Epithelial cell of esophagus (primary cell): ENCODE data around the gene RFX2.
A peak's percentile ranks its signal among the peaks of the same experiment; 100 is the strongest.

Experiments used
- DNase-seq: peaks from one replicate; pipeline ENCODE4 v3.0.0; 2010; ENCODE audit warnings: low read depth
- H3K4me3 ChIP-seq: 2 replicates; pipeline ENCODE4 v1.5.1; 2011; ENCODE audit warnings: mild to moderate bottlenecking, low read length, control low read depth
- CTCF ChIP-seq: IDR thresholded peaks from 2 replicates; pipeline ENCODE4 v1.5.1; 2011; ENCODE audit warnings: low read depth, mild to moderate bottlenecking, low read length, control low read depth, inconsistent platforms; ENCODE audit not compliant: insufficient read depth; ENCODE audit errors: missing control alignments

Gene RFX2

GRCh38 chr19:6070720-6071485 lies 39.4 kb downstream of the RFX2 start:
- H3K4me3 ChIP-seq: no peak overlapping the region
- TF ChIP-seq CTCF: no peak
- peak; percentile 47 for DNase-seq

- DNase-seq: no peak
- H3K4me3 ChIP-seq: no peak overlapping the region
- no peak for TF ChIP-seq CTCF
Measured at GRCh38 chr19:6070207-6070681, 40.1 kb downstream of the RFX2 start.

GRCh38 chr19:6069268-6069791 lies 41.0 kb downstream of the RFX2 start:
- no peak for TF ChIP-seq CTCF
- no peak overlapping the region for H3K4me3 ChIP-seq
- DNase-seq: no peak

- DNase-seq: no peak
- no peak overlapping the region for H3K4me3 ChIP-seq
- no peak for TF ChIP-seq CTCF
Measured at GRCh38 chr19:6068711-6069110, 41.6 kb downstream of the RFX2 start.

GRCh38 chr19:6067975-6068374 lies 42.3 kb downstream of the RFX2 start:
- TF ChIP-seq CTCF: no peak
- H3K4me3 ChIP-seq: no peak overlapping the region
- no peak for DNase-seq

- peak; percentile 81 for DNase-seq
- no peak for TF ChIP-seq CTCF
- H3K4me3 ChIP-seq: no peak overlapping the region
Measured at GRCh38 chr19:6066661-6067646, 43.3 kb downstream of the RFX2 start.
